SK-N-MC (cell line): Measurements from ENCODE around the gene MMS19.
"Not testable (repeated sequence)": the region's sequence is repeated elsewhere in the genome, so short reads cannot be mapped to it uniquely, and the experiment has no call there.

Experiments used
- EZH2 ChIP-seq: fragments of 200-600 bp; sonication (generic); IDR thresholded peaks from one replicate; pipeline ENCODE4 v1.6.1; 2017; ENCODE audit warnings: antibody characterized with exemption
- FOXP2 ChIP-seq: optimal IDR thresholded peaks from 2 replicates; pipeline ENCODE3; 2011; ENCODE audit warnings: mild to moderate bottlenecking, moderate library complexity; ENCODE audit not compliant: insufficient read depth; ENCODE audit errors: extremely low read length, control extremely low read depth
- POLR2AphosphoS5 ChIP-seq: IDR thresholded peaks from 2 replicates; pipeline ENCODE4 v1.6.1; 2012; ENCODE audit warnings: mild to moderate bottlenecking, low read depth, low read length, borderline replicate concordance

GRCh38 chr10:97528876-97529275 lies 30.7 kb upstream of the MMS19 start:
- not testable (repeated sequence) for TF ChIP-seq POLR2AphosphoS5, EZH2, FOXP2
